Nephron progenitor cell (in vitro differentiated cells): ENCODE results near the gene DIP2C.
"Not testable (repeated sequence)": the region's sequence is repeated elsewhere in the genome, so short reads cannot be mapped to it uniquely, and the experiment has no call there.

ENCODE experiments used
- DNase-seq: peaks from one replicate; pipeline ENCODE4 v3.0.0; 2021
- H3K27ac Mint-ChIP-seq: 2 replicates; pipeline ENCODE4 v1.8.0; 2021; ENCODE audit warnings: mild to moderate bottlenecking, moderate library complexity, mixed read lengths
- H3K27me3 Mint-ChIP-seq: 2 replicates; pipeline ENCODE4 v1.8.0; 2021; ENCODE audit warnings: mild to moderate bottlenecking, low read depth, mixed read lengths; ENCODE audit not compliant: poor library complexity
- H3K36me3 Mint-ChIP-seq: 2 replicates; pipeline ENCODE4 v1.8.0; 2021; ENCODE audit warnings: low read depth, mixed read lengths
- H3K4me1 Mint-ChIP-seq: 2 replicates; pipeline ENCODE4 v1.8.0; 2021; ENCODE audit warnings: mixed read lengths
- H3K4me3 Mint-ChIP-seq: 2 replicates; pipeline ENCODE4 v1.8.0; 2021; ENCODE audit warnings: mild to moderate bottlenecking, moderate library complexity, mixed read lengths
- H3K9me3 Mint-ChIP-seq: 2 replicates; pipeline ENCODE4 v1.8.0; 2021; ENCODE audit warnings: mild to moderate bottlenecking, moderate library complexity, mixed read lengths
- TF ChIP-seq, protein P1 (sequence below): fragments of 200-600 bp; sonication (generic); IDR thresholded peaks from 2 replicates; pipeline ENCODE4 v1.5.0; 2021; ENCODE audit warnings: antibody characterized with exemption

DIP2C gene

DNA sequence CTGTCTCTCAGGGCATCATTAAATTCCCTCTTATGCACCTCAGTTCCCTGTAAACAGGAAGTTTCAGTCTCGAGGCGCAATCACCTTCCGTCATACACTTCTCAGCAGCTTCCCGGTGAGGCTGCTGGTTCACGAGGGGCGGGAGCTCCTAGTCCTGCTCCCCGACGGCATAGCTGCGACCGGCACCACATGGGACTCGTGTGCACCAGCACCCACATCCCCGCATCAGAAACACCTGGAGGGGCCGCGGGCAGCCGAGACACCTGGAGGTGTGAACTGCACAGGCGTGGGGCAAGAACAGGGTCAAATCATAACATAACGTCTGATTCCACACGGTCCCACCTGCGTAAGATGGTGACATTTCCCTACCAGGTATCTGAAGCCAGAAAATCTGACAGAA lies 52.7 kb downstream of the DIP2C start:
- Mint-ChIP-seq H3K27me3 (no peaks in the 10 kb centered on the region), H3K4me3 (no peak overlapping the region), H3K36me3 (peaks cover 15% of the 10 kb centered on the region), H3K9me3 (peaks cover 12% of the 10 kb centered on the region), H3K27ac (peak overlapping the region; percentile 9), H3K4me1 (peaks cover 40% of the 10 kb centered on the region)
- TF ChIP-seq, protein P1, sequence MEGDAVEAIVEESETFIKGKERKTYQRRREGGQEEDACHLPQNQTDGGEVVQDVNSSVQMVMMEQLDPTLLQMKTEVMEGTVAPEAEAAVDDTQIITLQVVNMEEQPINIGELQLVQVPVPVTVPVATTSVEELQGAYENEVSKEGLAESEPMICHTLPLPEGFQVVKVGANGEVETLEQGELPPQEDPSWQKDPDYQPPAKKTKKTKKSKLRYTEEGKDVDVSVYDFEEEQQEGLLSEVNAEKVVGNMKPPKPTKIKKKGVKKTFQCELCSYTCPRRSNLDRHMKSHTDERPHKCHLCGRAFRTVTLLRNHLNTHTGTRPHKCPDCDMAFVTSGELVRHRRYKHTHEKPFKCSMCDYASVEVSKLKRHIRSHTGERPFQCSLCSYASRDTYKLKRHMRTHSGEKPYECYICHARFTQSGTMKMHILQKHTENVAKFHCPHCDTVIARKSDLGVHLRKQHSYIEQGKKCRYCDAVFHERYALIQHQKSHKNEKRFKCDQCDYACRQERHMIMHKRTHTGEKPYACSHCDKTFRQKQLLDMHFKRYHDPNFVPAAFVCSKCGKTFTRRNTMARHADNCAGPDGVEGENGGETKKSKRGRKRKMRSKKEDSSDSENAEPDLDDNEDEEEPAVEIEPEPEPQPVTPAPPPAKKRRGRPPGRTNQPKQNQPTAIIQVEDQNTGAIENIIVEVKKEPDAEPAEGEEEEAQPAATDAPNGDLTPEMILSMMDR, result no peak
- no peak for DNase-seq

DNA sequence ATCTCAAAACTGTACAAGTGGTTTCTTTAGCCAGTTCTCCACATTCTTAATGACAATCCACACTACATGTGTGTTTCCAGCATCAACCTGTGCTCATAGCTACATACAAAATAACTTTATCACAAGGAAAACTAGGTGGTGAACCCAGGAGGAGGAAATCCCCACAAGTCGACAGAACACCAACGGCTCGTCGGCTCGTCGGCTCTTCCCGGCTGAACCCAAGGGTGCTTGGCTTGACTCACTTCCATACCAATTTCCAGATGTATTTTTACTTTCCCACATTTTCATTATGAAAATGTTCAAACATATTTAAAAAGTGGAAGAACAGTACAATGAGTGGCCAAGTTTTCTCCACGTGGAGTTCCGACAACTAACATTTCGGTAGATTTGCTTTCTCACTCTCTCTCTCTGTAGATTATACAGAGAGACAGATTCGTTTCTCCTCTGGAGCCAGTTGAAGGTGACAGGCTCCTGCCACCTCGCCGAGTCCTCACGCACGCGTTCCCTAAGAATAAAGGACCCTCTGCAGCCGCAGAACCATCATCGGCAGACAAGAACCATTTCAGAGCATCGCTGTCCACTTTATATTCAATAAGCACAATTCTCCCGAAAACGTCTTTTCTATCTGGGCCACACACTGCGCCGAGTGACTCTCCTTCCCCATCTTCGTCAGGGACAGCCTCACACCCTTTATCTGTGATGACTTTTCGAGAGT lies 53.3 kb downstream of the DIP2C start:
- peaks cover 21% of the 10 kb centered on the region for H3K36me3 Mint-ChIP-seq
- H3K9me3 Mint-ChIP-seq, result peaks cover 16% of the 10 kb centered on the region
- TF ChIP-seq, protein P1, result no peak
- no peak overlapping the region for H3K4me3 Mint-ChIP-seq
- H3K4me1 Mint-ChIP-seq, result peaks cover 44% of the 10 kb centered on the region
- no peaks in the 10 kb centered on the region for H3K27me3 Mint-ChIP-seq
- no peak for DNase-seq
- peak overlapping the region; percentile 87 for H3K27ac Mint-ChIP-seq

DNA sequence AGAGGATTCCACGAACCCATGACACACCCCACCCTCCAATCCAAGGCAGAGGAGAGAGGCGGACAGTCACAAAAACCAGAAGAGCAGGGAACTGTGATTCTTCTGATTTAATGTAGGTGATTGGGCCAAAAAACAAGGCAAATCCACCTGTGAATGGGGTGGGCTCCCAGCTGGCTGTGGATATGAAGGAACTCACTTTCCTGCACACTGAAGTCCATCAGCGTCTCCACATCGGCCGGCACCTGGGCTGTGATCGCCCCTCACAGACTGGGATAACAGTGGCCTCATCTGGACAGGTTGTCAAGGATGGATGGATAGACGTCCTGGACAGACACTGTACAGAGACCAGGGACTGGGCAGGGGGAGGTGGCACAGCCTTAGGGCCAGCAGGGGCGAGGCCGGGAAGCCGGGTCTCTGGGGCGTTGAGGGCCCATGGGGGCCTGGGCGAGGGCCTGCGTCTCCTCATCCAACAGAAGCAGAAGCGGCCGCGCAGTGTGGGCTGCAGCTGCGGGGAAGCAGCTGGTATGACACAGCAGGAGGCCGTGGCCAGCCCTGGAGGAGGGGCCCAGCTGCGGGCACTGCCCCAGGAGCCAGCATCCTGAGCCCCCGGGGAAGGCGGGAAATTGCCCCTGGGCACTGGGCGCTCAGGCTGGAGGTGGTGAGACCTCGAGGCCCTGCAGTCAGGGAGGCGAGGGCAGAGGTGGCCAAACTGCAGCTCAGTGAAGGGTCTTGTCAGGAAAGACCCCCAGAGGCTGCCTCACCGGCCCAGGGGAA lies 54.2 kb downstream of the DIP2C start:
- DNase-seq, result no peak
- Mint-ChIP-seq H3K4me1 (peaks cover 49% of the 10 kb centered on the region), H3K4me3 (no peak overlapping the region), H3K36me3 (peaks cover 26% of the 10 kb centered on the region), H3K27me3 (no peaks in the 10 kb centered on the region), H3K27ac (no peak overlapping the region), H3K9me3 (peaks cover 16% of the 10 kb centered on the region)
- TF ChIP-seq, protein P1, result no peak

DNA sequence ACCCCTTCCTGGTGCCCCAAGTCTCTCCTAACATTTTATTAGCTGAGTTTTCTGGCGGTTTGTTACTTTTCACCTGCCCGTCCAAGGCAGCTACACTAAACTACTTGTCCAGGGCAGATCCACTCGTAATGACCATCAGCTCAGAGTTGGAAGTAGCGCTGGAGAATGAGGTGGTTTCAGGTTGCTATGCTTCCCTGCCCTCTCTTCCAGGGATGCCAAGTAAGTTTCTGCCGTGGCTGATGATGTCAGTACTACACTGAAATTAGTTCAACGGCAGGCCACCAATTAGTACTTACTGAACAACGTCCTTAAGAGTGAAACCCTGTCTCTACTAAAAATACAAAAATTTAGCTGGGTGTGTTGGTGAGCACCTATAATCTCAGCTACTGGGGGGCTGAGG lies 55.2 kb downstream of the DIP2C start:
- Mint-ChIP-seq H3K4me3 (no peak overlapping the region), H3K36me3 (peaks cover 32% of the 10 kb centered on the region), H3K9me3 (peaks cover 16% of the 10 kb centered on the region), H3K27me3 (no peaks in the 10 kb centered on the region), H3K4me1 (peaks cover 54% of the 10 kb centered on the region), H3K27ac (peak overlapping the region; percentile 92)
- TF ChIP-seq, protein P1, result no peak
- no peak for DNase-seq

DNA sequence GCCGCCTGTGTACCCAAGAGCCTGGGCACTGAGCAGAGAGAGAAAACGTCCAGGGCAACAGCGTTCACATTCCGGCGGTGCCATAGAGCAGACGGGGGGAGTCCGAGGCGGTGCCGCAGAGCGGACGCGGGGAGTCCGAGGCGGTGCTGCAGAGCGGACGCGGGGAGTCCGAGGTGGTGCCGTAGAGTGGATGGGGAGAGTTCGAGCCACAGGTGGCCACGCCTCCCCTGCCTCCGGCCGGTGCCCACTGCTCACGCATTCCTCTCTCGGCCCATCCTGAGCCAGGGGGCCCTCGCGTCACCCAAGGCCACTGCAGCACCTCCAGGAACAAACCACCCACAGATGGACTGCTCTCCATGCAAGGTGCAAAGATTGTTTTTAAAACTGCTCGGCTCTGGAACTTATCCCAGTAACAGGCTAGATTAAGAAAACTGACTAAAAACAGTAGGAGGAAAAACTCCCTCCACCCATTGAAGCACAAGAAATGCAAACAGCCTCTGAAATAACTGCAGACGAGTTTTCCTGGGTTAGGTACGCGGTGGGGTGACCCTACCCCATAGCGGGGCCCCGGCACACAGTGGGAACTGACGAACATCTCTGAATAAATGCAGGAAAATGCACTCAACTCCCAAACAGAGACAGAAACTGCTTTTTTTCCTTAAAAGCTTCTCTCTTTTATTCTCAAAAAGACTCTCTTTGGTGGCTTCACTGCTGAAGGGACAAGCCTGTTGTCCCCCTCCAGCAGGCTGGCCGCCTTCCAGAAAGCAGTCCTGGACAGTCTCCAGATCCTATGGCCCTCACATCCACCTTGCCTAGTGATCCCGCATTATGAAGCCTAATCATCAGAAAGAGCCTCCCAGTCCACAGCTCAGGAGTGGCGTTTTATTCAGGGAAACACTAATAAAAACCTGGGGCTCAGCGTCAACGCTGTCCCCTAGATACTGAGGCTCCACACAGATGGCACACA lies 55.9 kb downstream of the DIP2C start:
- H3K36me3 Mint-ChIP-seq, result peaks cover 37% of the 10 kb centered on the region
- TF ChIP-seq, protein P1, result no peak
- DNase-seq, result no peak
- H3K27me3 Mint-ChIP-seq, result no peaks in the 10 kb centered on the region
- peaks cover 57% of the 10 kb centered on the region for H3K4me1 Mint-ChIP-seq
- peak overlapping the region; percentile 92 for H3K27ac Mint-ChIP-seq
- no peak overlapping the region for H3K4me3 Mint-ChIP-seq
- peaks cover 16% of the 10 kb centered on the region for H3K9me3 Mint-ChIP-seq

DNA sequence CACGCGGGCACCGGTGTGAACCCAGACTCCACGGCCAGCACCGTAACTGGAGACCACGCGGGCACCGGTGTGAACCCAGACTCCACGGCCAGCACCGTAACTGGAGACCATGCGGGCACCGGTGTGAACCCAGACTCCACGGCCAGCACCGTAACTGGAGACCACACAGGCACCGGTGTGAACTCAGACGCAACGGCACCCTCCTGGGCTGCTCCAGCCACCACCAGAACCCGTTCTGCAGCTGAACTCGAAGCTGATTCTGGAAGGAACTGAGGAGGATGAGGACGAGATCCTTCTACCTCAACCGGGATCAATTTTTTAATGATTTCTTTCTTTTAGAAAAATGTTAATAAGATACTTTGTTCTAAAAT lies 56.7 kb downstream of the DIP2C start:
- H3K4me1 Mint-ChIP-seq, result peaks cover 56% of the 10 kb centered on the region
- H3K27ac Mint-ChIP-seq, result not testable (repeated sequence)

DNA sequence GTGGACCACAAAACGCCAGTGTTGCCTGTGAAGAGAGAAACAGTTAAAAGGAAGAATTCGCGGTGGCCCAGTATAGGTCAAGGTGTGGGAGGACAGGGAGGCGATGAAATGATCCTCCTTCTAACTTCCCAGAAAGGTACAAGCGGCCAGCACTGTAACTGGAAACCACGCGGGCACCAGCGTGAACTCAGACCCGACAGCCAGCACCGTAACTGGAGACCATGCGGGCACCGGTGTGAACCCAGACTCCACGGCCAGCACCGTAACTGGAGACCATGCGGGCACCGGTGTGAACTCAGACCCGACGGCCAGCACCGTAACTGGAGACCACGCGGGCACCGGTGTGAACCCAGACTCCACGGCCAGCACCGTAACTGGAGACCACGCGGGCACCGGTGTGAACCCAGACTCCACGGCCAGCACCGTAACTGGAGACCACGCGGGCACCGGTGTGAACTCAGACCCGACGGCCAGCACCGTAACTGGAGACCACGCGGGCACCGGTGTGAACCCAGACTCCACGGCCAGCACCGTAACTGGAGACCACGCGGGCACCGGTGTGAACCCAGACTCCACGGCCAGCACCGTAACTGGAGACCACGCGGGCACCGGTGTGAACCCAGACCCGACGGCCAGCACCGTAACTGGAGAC lies 57.2 kb downstream of the DIP2C start:
- not testable (repeated sequence) for H3K4me3 Mint-ChIP-seq, H3K27me3 Mint-ChIP-seq, DNase-seq
- peaks cover 16% of the 10 kb centered on the region for H3K9me3 Mint-ChIP-seq
- peaks cover 56% of the 10 kb centered on the region for H3K4me1 Mint-ChIP-seq
- H3K27ac Mint-ChIP-seq, result peak overlapping the region; percentile 29
- peaks cover 37% of the 10 kb centered on the region for H3K36me3 Mint-ChIP-seq

More for the DNA sequence above, 56.7 kb downstream of the DIP2C start:
- not testable (repeated sequence) for DNase-seq, H3K27me3 Mint-ChIP-seq, H3K4me3 Mint-ChIP-seq
- Mint-ChIP-seq H3K36me3 (peaks cover 37% of the 10 kb centered on the region), H3K9me3 (peaks cover 16% of the 10 kb centered on the region)
